ENCODE data around the gene CRYBG2.

- TF ChIP-seq CTCF (conservative IDR thresholded peaks at IDR 0.05) (no peak), ZFX (IDR thresholded peaks at IDR 0.05) (no peak)
These were observed 14.6 kb upstream of the CRYBG2 start for GRCh38 chr1:26368486-26368885.

Data from C4-2B (cell line).